ENCODE results near the gene LY6G6C. TPM values are rescaled to one million over a fixed set of nuclear protein-coding genes. Genes with fewer than 3 reads are reported as not detected.

Gene LY6G6C
- total and polyA plus RNA-seq, 2 of the 4 experiments (the other 2 are of a cell fraction) = not detected

- Histone ChIP-seq H3K23ac (ENCODE audit: low read depth, low read length) (no peak overlapping the region), H4K20me1 (ENCODE audit: insufficient read depth, low read length) (no peaks in the 10 kb centered on the region), H3K9me3 (ENCODE audit: control insufficient read depth, insufficient read depth, low read length) (no peaks in the 10 kb centered on the region), H3K9me1 (ENCODE audit: insufficient read depth, low read length) (peaks cover 9% of the 10 kb centered on the region), H3K14ac (replicated peaks; ENCODE audit: low read depth, low read length) (no peak overlapping the region), H3K4ac (ENCODE audit: low read depth, low read length) (no peak overlapping the region), H2BK20ac (ENCODE audit: low read depth, low read length) (no peak overlapping the region), H3K9ac (ENCODE audit: low read depth, low read length) (no peak overlapping the region), H3K4me3 (ENCODE audit: insufficient read depth, low read depth, low read length) (no peak overlapping the region), H3K56ac (ENCODE audit: extremely low read depth, insufficient read depth, low read length) (no peak overlapping the region), H2AK9ac (replicated peaks; ENCODE audit: low read depth, low read length, poor library complexity) (peak overlapping the region; percentile 71), H3K18ac (ENCODE audit: low read depth, low read length) (no peak overlapping the region), H2BK15ac (ENCODE audit: low read depth, low read length) (no peak overlapping the region), H3K27ac (ENCODE audit: insufficient read depth, low read length) (no peak overlapping the region), H3K79me1 (ENCODE audit: low read depth in 1 of 2, low read length in 2 of 2) (no peaks in the 10 kb centered on the region), H3K4me1 (ENCODE audit: control insufficient read depth, insufficient read depth, low read length) (peaks cover 4% of the 10 kb centered on the region), H4K8ac (ENCODE audit: low read depth in 2 of 2, low read length in 2 of 2) (no peak overlapping the region), H3K27me3 (ENCODE audit: control insufficient read depth, insufficient read depth, low read length) (no peaks in the 10 kb centered on the region), H3K4me2 (ENCODE audit: low read depth, low read length) (no peak overlapping the region), H2AFZ (replicated peaks; ENCODE audit: low read length, poor library complexity) (no peak overlapping the region), H3K36me3 (ENCODE audit: control insufficient read depth, insufficient read depth, low read length) (peaks cover 5% of the 10 kb centered on the region; the same call in 1 of the 2 replicates), H2BK120ac (ENCODE audit: low read depth, low read length) (no peak overlapping the region), H4K5ac (ENCODE audit: low read depth, low read length) (no peak overlapping the region), H4K91ac (ENCODE audit: insufficient read depth, low read depth, low read length) (no peak overlapping the region), H2AK5ac (ENCODE audit: low read depth, low read length) (no peak overlapping the region; the same call in 1 of the 2 replicates), H2BK5ac (ENCODE audit: low read depth, low read length, poor library complexity, severe bottlenecking) (no peak overlapping the region)
- dilution Hi-C loops (cut with HindIII; ENCODE audit: low sequenced_read_pairs, unreplicated experiment) (no loop called here), in situ Hi-C loops (cut with MboI; ENCODE audit: low sequenced_read_pairs) (no loop called here), intact Hi-C loops (cut with micrococcal nuclease) (no loop called here)
- no peak for DNase-seq
- ChIA-PET CTCF (interaction anchor here (0.6 kb wide), 1 partner anchor 27 kb away, joined by 3 read pairs; no protein-coding TSS in a partner anchor), POLR2A (ENCODE audit: unreplicated experiment) (no interaction called here)
- no peak for ATAC-seq (ENCODE audit: low read depth)
- WGBS, 2 experiments (ENCODE audit: extremely low coverage in 2 of 2, insufficient read length in 1 of 2) = no CpG with 5 or more reads among the region's 4 CpGs
- no peak for TF ChIP-seq POLR2A (IDR thresholded peaks at IDR 0.05; ENCODE audit: low read depth, low read length)
- no peak for TF ChIP-seq MAZ (IDR thresholded peaks at IDR 0.05; ENCODE audit: borderline replicate concordance, low read depth, low read length)
- no peak for TF ChIP-seq RCOR1 (IDR thresholded peaks at IDR 0.05; ENCODE audit: insufficient replicate concordance, low read length)
- TF ChIP-seq CEBPB (IDR thresholded peaks at IDR 0.05; ENCODE audit: low read depth, low read length) = no peak
- TF ChIP-seq BHLHE40 (IDR thresholded peaks at IDR 0.05; ENCODE audit: low read depth, low read length) = no peak
- TF ChIP-seq USF2 (IDR thresholded peaks at IDR 0.05; ENCODE audit: low read depth, low read length) = no peak
- TF ChIP-seq ELK1 (IDR thresholded peaks at IDR 0.05; ENCODE audit: borderline replicate concordance, low read depth, low read length) = no peak
- no peak for TF ChIP-seq CHD1 (IDR thresholded peaks at IDR 0.05; ENCODE audit: low read depth, low read length)
- no peak for TF ChIP-seq SMC3 (IDR thresholded peaks at IDR 0.05; ENCODE audit: low read depth, low read length)
- no peak for TF ChIP-seq RAD21 (IDR thresholded peaks at IDR 0.05; ENCODE audit: low read length)
- TF ChIP-seq NFE2L2 (IDR thresholded peaks at IDR 0.05; ENCODE audit: low read depth, low read length) = no peak
- TF ChIP-seq MXI1 (IDR thresholded peaks at IDR 0.05; ENCODE audit: borderline replicate concordance, low read depth, low read length) = no peak
- no peak for TF ChIP-seq CTCF (conservative IDR thresholded peaks at IDR 0.05; ENCODE audit: low read depth, low read length)
- TF ChIP-seq MAFK (IDR thresholded peaks at IDR 0.05; ENCODE audit: low read depth, low read length) = no peak
- no peak for TF ChIP-seq FOS (IDR thresholded peaks at IDR 0.05; ENCODE audit: low read depth, low read length)
- BruUV-seq (replicated peaks) = no TSS peak
Observed at GRCh38 chr6:31764198-31764597, 42.7 kb upstream of the LY6G6C start.
